ENCODE measurements around the gene DRC7.
"Not testable (repeated sequence)": the region's sequence is repeated elsewhere in the genome, so short reads cannot be mapped to it uniquely, and the experiment has no call there.

The DRC7 gene

DNA sequence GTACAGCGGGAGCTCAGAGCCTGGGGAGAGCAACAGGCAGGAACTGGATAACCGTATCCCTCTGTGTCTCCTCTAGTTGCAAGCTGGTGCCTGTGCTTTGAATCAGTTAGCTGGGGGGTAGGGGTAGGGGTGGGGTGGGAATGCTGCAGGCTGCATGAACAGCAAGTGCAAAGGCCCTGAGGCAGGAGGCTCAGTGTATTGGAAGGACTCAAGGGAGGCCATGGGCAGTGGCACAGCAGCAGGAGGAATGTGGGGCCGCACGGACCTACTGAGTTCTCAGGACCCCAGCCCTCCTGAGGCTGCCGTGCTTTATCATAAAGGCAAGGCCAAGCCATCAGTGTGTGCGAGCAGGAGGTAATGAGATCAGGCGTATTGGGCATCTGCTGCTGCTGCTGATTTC is 44.2 kb downstream of the DRC7 start:
- DNase-seq = no peak

DNA sequence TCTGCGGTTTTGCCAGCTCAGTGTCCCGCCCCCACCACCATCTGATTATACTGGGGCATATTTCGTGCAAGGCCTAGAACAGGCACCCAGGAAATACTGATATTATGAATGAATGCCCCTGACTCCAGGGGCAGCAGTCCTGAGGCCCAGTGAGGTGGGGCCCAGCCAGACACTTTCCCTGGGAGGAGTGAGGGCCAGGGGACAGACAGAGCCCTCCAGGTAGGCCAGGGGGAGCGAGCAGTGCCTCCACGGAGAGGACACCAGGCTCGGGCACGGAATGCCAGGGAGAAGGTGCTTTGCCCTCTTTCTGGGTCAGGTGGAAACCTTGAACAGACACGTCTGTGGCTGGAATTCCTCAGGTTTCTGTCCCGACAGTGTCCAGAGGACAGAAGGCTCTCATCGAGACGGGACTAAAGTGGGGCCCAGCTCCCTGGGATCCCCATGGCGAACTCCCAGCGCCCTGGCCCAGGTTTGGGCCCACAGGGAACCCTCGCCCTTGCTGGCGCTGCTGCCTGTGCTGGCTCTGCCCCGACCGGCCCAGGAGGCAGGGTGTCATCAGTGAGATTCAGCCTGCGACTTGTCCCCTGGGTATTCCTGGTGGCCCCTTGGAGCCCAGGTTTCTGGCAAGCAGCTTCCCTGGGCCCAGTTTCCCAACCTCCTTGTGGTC is 45.3 kb downstream of the DRC7 start:
- no peak for DNase-seq

DNA sequence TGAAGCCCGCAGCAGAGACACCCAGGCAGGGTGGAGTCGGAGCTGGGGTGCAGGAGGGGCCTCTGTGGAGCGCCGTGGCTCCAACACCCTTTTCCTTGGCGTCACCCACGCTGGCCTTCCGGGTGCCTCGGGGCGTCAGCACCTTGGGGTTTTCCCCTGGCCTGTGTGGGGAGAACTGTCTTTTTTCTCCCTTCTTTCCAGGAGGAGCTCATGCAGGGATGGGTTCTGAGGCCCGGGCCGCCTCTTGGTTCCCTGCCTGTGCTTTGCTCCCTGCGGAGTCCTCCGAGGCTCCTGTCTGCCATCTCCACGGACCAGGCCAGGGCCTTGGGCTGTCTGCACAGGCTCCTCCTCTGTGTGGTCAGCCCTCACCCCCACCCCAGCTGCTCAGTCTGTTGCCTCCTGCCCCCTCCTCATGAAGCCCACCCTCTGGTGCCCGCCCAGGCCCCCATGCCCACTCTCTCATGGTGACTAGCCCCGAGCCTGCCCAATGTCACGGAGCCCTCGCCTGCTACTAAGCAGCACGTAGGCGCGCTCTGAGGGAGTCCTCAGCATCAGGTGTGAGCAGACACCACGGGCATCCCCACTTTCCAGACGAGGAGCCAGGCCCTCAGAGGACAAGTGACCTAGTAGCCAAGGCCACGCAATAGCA is 45.9 kb downstream of the DRC7 start:
- no peak for DNase-seq

DNA sequence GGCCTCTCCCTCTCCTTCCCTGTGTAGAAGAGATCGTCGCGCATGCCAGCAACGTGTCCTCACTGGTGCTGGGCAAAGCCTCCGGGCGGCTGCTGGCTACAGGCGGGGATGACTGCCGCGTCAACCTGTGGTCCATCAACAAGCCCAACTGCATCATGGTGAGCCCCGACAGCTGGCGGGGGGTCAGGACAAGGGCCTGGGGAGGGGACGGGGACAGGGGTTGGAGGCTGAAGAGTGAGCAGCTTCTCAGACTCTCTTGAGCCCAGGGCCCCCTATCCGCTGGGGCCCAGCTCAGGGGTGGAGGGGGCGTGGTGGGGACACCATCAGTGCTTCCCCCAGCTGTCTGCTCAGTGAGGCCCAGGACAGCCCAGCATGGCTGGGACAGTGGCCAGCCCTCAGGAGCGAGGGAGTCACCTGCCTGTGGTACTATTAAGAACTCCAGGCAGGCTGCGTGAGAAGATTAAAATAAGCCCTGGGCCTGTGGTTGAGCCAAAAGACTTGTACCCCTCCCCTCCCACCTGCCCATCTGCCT is 47.1 kb downstream of the DRC7 start:
- DNase-seq = no peak

DNA sequence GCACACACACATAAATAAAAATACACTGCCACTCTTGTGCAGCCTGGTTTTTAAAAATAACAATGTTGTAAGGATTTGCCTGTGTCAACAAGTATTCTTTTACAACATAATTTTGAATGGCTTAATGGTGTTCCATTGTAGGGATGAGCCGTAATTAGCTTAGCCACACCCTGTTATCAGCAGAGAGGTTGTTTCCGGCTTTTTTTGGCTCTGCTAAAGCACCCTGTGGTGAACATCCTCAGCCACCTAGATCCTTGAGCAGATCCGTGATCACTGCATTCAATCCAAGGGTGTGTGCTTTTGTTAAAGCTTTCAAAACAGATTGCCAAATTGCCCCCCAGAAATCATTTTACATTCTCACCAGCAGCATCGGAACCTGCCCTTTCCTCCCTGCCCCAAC is 47.9 kb downstream of the DRC7 start:
- DNase-seq = no peak

DNA sequence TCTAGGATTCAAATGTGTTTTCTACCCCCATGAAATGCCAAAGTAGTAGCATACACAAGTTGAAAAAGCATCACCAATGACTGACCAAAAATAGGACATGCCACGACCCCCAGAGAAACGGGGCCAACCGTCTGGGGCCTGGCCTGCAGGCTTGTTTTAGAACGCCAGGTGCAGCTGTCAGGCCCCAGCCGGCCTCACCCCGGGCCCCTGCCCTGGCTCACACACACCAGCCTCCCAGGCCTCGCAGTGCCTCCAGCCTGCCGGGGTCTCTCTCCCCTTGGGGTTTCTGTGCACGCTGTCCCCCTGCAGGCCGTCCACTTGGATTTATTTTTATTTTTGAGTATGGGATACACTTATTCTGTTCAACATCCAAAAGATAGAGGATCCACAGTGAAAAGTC is 48.9 kb downstream of the DRC7 start:
- DNase-seq = no peak

DNA sequence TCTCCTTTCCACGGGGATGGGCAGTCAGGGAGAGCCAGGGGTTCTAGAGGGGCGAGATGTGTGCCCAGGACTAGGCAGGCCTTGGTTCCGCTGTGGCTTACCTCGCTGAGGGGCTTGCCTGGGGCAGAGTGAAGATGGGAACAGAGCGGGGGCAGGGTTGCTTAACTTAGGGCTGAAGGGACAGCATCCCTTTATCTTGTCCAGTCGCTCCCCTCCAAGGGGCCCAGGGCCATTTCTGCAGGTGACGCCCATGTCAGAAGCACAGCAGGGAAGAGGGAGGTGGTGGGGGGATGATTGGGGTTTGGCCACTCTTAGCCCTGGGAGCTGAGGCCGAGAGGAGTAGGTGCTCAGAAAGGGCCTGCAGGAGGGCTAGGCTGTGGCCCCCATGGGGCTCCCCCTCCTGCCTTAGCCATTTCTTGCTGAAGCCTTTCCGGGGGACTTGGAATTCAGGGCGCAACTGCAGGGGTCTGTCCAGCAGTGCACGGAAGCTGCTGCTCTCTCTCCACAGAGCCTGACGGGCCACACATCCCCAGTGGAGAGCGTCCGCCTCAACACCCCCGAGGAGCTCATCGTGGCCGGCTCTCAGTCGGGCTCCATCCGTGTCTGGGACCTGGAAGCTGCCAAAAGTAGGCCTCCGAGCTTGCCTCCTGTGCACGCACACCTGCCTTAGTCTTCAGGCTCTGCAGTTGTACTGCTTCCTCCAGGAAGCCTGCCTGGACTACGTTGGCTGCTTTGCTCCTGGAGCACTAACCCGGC is 49.5 kb downstream of the DRC7 start:
- DNase-seq = no peak

DNA sequence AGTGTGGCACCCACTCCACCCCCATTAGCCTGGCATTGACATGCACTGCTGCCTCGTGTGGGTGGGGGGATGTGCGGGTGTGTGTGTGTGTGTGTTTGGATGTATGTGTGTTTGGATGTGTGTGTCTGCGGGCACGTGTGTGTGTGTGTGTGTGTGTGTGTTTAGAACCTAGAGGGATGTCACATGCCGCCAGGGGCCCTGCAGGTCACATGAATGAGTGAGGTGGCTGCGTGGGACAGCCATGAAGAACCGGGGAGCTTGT is 50.0 kb downstream of the DRC7 start:
- no peak for DNase-seq

DNA sequence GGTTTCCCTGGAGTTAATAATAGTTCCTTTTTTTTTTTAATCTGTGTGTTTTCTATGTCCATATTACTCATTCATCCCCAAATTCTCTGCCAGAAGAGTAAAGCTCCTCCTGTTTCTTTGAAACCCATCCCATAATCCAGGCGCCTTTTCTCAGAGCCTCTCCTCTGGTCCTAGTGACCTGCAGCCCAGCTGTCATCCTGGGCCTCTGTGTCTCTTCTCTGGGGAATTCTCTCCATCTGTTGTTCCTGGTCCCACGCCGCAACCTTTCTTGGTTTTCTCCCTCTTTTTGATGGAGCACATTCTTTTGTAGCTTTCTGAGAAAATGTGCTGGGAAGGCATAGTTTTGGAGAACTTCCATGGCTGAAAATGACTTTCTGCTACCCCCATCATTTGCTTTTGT is 51.2 kb downstream of the DRC7 start:
- DNase-seq = no peak

DNA sequence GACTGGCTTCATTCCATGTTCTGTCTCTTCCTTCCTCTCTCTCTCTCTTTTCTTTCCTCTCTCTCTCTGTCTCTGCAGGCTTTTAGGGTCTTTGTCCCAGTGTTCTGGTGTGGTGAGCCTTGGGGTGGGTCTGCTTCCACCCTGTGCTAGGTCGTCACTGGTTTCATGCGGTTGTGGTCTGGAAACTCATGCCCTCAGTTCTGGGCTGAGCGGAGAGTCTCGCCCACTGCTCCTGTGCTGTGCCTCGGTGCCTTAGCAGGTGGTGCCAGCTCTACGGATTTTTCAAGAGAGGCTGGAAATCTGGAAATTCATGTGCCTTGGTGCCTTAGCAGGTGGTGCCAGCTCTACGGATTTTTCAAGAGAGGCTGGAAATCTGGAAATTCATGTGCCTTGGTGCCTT is 51.7 kb downstream of the DRC7 start:
- DNase-seq = not testable (repeated sequence)

DNA sequence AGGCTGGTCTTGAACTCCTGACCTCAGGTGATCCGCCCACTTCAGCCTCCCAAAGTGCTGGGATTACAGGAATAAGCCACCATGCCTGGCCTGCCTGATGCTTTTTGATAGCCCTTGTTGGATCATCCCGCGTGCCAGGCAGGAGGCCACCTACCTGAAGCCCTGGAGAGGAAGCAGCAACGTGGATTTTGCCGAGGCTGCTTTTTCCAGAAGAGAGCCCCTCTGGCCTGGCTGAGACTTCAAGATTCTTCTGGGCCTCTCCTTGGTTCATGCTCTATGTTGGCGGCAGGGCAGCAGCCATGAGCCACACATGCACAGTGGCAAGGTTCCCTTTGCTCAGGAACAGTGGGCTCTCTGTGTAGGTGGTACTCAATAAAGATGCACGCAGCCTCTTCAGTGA is 52.5 kb downstream of the DRC7 start:
- DNase-seq = no peak

DNA sequence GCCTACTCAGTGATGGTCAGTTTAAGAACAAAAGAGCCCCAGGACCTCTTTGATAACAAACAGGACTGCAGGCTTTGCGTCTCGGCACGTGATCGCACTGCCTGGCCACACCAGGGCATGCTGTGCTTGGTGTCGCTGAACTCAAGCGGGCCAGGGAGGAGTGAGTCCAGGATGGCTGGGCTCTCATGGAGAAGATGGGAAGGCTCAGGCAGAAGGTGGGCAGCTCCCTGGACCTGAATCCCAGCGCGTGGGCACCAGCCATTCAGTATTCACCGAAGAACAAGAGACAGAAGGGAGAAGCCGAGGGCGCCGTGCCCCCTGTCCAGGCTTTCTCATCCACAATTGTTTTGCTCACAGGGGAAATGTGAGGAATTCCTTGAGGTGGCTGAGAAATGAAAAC is 52.9 kb downstream of the DRC7 start:
- no peak for DNase-seq

DNA sequence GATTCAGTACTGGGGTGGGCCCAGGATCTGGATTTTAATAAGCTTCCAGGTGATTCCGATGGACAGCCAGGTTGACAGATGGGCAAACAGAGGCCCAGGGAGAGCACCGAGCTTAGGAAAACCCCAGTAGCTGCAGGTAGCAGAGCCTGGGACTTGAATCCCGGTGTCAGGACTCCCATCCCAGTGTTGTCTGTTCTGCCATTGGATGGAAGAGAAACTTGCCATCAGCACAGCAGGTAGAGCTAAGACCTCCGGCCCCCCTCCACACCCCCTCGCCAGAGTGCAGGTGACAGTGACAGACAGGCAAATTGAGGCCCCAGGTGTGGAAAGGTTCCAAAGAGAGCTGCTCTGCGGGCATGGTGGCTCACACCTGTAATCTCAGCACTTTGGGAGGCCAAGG is 53.4 kb downstream of the DRC7 start:
- no peak for DNase-seq

DNA sequence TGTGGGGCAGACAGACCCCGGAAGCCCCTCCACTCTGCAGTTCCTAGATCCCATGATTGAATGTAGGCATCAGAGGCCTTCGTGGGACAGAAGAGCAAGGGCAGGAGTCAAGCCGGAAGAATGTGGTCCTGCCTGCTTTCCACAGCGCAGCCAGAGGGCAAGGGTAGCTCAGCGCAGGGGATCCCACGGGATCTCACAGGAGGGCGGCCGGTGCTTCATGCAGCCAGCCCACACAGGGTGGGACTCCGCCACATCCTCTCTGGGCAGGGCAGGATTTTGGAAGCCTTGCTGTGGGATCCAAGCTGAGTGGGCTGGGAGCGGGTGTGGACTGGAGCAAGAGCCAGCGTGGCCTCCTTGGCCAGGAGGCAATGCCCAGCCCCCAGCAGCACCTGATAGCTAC is 54.0 kb downstream of the DRC7 start:
- DNase-seq = no peak

DNA sequence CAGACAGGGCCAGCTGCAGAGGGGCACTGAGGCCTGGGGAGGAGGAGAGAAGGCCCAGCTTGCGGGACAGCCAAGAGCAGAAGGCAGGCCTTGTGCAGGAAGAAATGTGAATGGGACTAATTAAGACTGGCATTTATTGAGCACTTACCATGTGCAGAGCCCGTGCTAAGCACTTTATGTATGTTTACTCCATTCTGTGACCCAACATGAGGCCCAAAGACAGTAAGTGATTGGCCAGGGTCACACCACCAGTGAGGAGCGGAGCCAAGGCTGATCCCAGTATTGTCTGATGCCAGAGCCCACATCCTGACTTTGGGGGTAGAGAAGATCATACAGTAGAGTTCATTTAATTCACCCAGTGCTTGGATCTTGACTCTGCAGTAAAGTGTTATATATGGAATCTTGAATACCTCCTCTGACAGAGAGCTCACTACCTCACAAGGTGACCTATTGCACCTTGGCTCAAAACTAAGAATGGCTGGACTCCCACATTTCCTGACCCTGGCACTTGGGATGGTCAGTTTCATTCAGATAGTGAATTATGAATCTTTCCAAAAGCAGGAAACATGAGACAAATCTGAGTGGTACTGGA is 54.6 kb downstream of the DRC7 start:
- no peak for DNase-seq

DNA sequence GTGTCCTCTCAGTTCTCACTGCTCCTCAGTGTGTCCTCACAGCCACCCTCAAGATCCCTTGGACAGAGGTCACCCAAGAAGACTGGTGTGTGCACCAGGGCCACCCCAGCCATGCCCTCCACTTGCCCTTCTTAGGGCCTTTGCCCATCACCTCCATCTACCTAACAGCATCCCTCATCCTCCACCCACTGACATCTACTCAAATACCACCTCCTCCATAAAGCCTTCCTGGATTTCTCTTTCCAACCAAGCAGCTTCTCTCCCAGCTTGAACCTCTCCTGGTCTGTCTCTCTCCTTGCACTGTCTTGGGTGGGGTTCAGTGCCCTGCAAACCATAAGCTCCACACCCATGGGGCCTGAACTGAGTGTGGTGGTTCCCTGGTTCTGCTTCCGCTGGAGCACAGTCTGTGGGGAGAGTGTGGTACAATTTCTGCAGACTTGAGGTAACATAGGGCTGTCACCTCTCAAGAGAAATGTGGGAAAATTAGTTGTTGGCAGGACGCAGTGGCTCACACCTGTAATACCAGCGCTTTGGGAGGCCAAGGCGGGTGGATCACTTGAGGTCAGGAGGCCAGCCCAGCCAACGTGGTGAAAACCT is 55.3 kb downstream of the DRC7 start:
- DNase-seq = no peak

DNA sequence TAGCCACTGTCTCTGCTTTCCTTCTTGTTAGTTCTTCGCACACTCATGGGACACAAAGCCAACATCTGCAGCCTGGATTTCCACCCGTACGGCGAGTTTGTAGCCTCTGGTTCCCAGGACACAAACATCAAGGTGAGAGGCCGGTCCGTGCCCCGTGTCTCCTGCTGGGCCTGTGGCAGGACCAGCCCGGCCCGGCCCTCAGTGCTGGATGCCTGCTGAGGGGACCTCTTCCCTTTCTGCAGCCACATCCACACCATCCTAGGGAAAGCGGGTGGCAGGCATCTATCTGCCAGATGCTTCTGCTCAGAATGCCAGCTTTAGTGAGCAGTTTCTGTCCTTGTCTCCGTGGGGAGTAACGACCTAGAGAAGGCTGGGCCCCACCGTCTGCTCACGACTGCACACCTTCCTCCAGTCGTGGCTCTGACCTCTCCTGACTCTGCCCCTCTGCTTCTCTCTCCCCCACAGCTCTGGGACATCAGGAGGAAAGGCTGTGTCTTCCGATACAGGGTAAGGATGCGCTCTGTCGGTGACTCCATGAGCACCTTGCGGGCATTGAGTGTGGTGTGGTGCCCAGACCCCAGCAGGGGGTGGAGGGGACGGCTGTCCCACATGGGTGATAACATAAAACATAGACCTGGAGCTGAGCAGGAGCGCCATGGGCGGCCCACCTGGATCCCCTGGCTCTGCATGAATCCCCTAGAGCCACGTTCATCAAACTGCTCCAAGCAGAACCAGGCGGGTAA is 56.4 kb downstream of the DRC7 start:
- no peak for DNase-seq

DNA sequence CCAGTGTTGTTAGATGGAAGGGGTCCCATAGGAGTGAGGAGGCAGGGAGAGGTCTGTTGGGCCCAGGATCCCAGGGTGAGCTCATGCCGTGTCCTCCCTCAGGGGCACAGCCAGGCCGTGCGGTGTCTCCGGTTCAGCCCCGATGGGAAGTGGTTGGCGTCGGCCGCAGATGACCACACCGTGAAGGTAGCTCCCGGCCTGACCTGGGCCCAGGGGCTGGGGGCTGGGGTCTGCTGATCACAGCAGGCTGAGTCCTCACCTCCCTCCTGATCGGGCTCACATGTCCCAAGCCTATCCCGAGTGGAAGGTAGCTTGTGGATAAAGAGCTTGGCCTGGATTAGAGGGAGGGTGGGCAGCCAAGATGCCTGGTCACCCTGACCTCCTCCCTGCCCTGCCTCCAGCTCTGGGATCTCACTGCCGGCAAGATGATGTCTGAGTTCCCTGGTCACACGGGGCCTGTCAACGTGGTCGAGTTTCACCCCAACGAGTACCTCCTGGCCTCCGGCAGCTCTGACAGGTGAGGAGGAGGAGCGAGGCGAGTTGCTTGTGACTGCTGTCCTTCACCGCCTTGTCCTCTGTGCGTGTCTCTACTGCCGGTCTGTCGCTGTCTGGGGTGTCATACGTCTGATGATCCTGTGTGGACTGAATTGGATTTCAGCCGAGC is 57.1 kb downstream of the DRC7 start:
- DNase-seq = no peak

DNA sequence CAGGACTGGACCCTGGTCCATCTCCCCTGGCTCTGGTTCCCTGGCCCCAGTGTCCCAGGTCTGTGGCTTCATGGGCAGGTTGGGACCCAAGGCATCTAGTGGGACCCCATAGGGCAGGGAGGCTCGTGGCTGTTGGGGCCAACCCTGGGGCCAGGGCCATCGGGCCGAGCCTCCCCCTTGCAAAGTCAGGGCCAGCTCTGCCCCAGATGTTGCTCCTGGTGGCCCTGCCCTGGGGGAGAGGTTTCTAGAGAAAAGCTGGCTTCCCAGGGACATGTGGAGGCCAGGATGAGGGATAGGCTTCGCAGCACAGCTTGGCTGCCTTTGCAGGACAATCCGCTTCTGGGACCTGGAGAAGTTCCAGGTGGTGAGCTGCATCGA is 57.6 kb downstream of the DRC7 start:
- DNase-seq = no peak

DNA sequence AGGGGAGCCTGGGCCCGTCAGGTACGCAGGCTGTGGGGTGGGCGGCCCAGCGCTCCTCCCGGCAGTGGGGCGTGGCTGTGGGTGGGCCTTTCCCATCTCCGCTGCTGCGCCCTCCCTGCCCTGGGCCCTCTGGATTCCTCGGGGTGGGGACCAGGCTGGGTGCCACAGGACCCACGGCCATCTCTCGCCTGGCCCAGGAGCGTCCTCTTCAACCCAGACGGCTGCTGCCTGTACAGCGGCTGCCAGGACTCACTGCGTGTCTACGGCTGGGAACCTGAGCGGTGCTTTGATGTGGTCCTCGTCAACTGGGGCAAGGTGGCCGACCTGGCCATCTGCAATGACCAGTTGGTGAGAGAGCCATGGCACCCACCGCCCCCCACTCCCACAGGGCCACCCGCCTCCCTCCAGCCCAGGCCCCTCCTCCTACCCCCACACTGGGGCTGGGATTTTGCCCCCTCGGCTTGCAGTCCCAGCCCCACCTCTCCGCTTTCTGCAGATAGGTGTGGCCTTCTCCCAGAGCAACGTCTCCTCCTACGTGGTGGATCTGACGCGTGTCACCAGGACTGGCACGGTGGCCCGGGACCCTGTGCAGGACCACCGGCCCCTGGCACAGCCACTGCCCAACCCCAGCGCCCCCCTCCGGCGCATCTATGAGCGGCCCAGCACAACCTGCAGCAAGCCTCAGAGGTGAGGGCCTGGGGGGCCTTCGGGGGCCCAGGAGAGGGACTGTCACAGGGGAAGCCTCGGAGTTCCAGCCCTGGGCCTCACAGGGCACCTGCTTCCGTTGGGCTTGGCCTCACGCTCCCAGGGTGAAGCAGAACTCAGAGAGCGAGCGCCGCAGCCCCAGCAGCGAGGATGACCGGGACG is 58.2 kb downstream of the DRC7 start:
- DNase-seq = no peak

Data from NCI-H1694 treated with DMSO at 0.1 percent for 48 hours (cell line).